Mucosa of descending colon (tissue), 3 donors: ENCODE results near the gene NOL3. TPM values are rescaled to one million over a fixed set of nuclear protein-coding genes. Genes with fewer than 3 reads are reported as not detected.

ENCODE experiments used
- ATAC-seq: fragments of 200-7000 bp; cut with Tn5 transposase; one replicate; pipeline ENCODE4 v1.9.1; 2020; ENCODE audit warnings: mild to moderate bottlenecking, moderate library complexity
- DNase-seq, 3 donors: peaks; one replicate each; pipeline ENCODE4 v3.0.0-alpha.2; 2020
- H3K36me3 ChIP-seq: fragments of 200-600 bp; one replicate; pipeline ENCODE4 v1.8.0; 2021; ENCODE audit warnings: low read depth, mild to moderate bottlenecking
- H3K4me1 ChIP-seq: fragments of 200-600 bp; one replicate; pipeline ENCODE4 v1.8.0; 2021; ENCODE audit warnings: low read depth, mild to moderate bottlenecking
- H3K4me3 ChIP-seq: fragments of 200-600 bp; one replicate; pipeline ENCODE4 v1.8.0; 2021; ENCODE audit warnings: mild to moderate bottlenecking
- H3K9me3 ChIP-seq: fragments of 200-600 bp; one replicate; pipeline ENCODE4 v1.8.0; 2021; ENCODE audit warnings: mild to moderate bottlenecking
- CTCF ChIP-seq: fragments of 200-600 bp; IDR thresholded peaks from one replicate; pipeline ENCODE4 v1.8.0; 2022; ENCODE audit warnings: antibody characterized with exemption, mild to moderate bottlenecking
- intact Hi-C, 2 donors: fragments of 100-400 bp; cut with DNase I in 1 of 2; cut with micrococcal nuclease in 1 of 2; formaldehyde crosslinking; loops; one replicate each; pipeline versions ENCODE4 v1.11.0 to v1.11.1; 2022; cut with DNase I, micrococcal nuclease
- total RNA-seq, 3 donors: library from RNA; stranded (reverse); fragmentation: NEBNext Ultra II Directional in 2 of 3; extraction: Animal tissue kit (Norgen Biotek cat#: 25700) in 2 of 3; gene quantifications; one replicate each; pipeline versions ENCODE4 v1.2.1 to v1.2.4, GENCODE V29; 2021 to 2023
- donor health status: DM: no; HTN: no; CAD: no; lungs with moderate emphysema.
- donor health status: DM: no; HTN: no; CAD: no.
- donor health status: DM: no; HTN: yes; CAD: no.

The NOL3 gene
- total RNA-seq, 3 donors from 2014 or later = 23.5 to 35.9 (median 32.0) TPM

GRCh38 chr16:67199011-67199807 is 28.9 kb downstream of the NOL3 start, which contains the start of gene ELMO3:
TSS of gene ELMO3 (plus strand) at chr16:67199131. CDS start at chr16:67199327, 196 bp downstream.
- Histone ChIP-seq H3K4me3 (peak within 1 kb of the TSS; percentile 32), H3K9me3 (no peaks in the 10 kb centered on the region), H3K36me3 (peaks cover 28% of the 10 kb centered on the region), H3K4me1 (peaks cover 22% of the 10 kb centered on the region)
- TF ChIP-seq CTCF = peak; percentile 45
- ATAC-seq = peak; percentile 92
- peak; percentile 89 to 92 (median 90) for DNase-seq
- intact Hi-C loops = no loop called here

- Histone ChIP-seq H3K9me3 (no peaks in the 10 kb centered on the region), H3K36me3 (peaks cover 28% of the 10 kb centered on the region), H3K4me3 (peak overlapping the region; percentile 32), H3K4me1 (peaks cover 20% of the 10 kb centered on the region)
- TF ChIP-seq CTCF = no peak
- peak; percentile 44 for ATAC-seq
- intact Hi-C loops = no loop called here
- DNase-seq = peak in 2 of 3 donors; percentile 62 to 68
Observed at GRCh38 chr16:67199808-67200198, 29.5 kb downstream of the NOL3 start.

GRCh38 chr16:67200491-67200890 is 30.2 kb downstream of the NOL3 start:
- TF ChIP-seq CTCF = no peak
- no peak for ATAC-seq

GRCh38 chr16:67201411-67202345 is 31.3 kb downstream of the NOL3 start:
- TF ChIP-seq CTCF = no peak
- H3K36me3 ChIP-seq = peaks cover 21% of the 10 kb centered on the region
- no peak for ATAC-seq

More at GRCh38 chr16:67200491-67200890, 30.2 kb downstream of the NOL3 start:
- DNase-seq = no peak
- intact Hi-C loops = no loop called here
- Histone ChIP-seq H3K9me3 (no peaks in the 10 kb centered on the region), H3K4me3 (no peak overlapping the region), H3K4me1 (peaks cover 20% of the 10 kb centered on the region), H3K36me3 (peaks cover 28% of the 10 kb centered on the region)

GRCh38 chr16:67202426-67202825 is 32.1 kb downstream of the NOL3 start:
- H3K4me1 ChIP-seq = peaks cover 20% of the 10 kb centered on the region
- no peak for DNase-seq
- ATAC-seq = no peak
- no peaks in the 10 kb centered on the region for H3K9me3 ChIP-seq
- H3K36me3 ChIP-seq = peaks cover 17% of the 10 kb centered on the region
- intact Hi-C loops = no loop called here
- no peak for TF ChIP-seq CTCF
- no peak overlapping the region for H3K4me3 ChIP-seq

More at GRCh38 chr16:67201411-67202345, 31.3 kb downstream of the NOL3 start:
- H3K4me3 ChIP-seq = no peak overlapping the region
- DNase-seq = no peak
- H3K4me1 ChIP-seq = peaks cover 20% of the 10 kb centered on the region
- intact Hi-C loops = no loop called here
- no peaks in the 10 kb centered on the region for H3K9me3 ChIP-seq
